GM21390 (cell line): ENCODE measurements around the gene ATXN1.
A peak's percentile ranks its signal among the peaks of the same experiment; 100 is the strongest.
"Not testable (repeated sequence)": the region's sequence is repeated elsewhere in the genome, so short reads cannot be mapped to it uniquely, and the experiment has no call there.

Experiments
- ATAC-seq: cut with Tn5 transposase; IDR thresholded peaks from one replicate; pipeline ENCODE4 v1.9.1; 2021; ENCODE audit not compliant: unreplicated experiment

Gene ATXN1

GRCh38 chr6:16725145-16725864 is 36.0 kb downstream of the ATXN1 start:
- ATAC-seq = no peak

GRCh38 chr6:16723826-16724225 is 37.4 kb downstream of the ATXN1 start:
- ATAC-seq = no peak

DNA sequence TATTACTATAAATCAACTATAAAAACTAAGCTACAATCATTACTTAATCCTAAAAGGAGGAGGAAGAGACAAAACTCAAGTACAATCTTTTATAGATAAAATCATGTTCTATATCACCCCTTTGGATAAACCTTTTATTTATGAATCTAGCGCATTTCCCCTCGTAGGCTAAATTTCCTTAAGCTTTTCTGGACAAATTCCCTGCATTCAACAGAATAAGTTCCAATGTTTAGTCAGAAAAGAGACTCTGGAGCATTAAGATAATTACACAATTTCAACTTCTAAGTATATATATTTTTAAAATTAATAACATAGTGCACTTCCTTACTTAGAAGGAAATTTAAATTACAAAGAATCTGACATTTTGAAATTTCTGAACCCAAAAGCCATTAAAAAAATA is 37.9 kb downstream of the ATXN1 start:
- ATAC-seq = no peak

GRCh38 chr6:16722630-16723029 is 38.6 kb downstream of the ATXN1 start:
- no peak for ATAC-seq

DNA sequence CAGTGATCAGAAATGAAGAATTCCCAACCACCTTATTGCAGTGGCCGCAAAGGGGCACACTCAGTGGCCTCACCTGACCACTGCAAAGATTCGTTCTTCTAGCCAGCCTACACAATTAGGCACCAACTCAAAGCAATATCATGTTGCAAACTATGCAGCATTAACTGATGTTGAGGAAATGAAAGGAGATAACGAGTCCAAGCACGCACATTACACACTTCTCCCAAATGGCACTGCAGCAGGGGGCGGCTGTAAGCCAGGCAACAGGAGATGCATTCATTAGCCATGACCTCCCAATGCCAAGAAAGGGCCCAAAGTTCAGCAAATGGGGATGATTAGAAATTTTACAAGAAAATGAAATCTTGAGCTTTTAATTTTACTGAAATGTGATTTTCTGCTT is 39.3 kb downstream of the ATXN1 start:
- no peak for ATAC-seq

GRCh38 chr6:16720861-16721260 is 40.4 kb downstream of the ATXN1 start:
- no peak for ATAC-seq

GRCh38 chr6:16719488-16719887 is 41.8 kb downstream of the ATXN1 start:
- ATAC-seq = no peak

GRCh38 chr6:16718356-16718755 is 42.9 kb downstream of the ATXN1 start:
- ATAC-seq = no peak

- no peak for ATAC-seq
These were observed 43.9 kb downstream of the ATXN1 start for GRCh38 chr6:16717275-16717942.

- ATAC-seq = no peak
These were observed 44.9 kb downstream of the ATXN1 start for GRCh38 chr6:16716321-16716858.

DNA sequence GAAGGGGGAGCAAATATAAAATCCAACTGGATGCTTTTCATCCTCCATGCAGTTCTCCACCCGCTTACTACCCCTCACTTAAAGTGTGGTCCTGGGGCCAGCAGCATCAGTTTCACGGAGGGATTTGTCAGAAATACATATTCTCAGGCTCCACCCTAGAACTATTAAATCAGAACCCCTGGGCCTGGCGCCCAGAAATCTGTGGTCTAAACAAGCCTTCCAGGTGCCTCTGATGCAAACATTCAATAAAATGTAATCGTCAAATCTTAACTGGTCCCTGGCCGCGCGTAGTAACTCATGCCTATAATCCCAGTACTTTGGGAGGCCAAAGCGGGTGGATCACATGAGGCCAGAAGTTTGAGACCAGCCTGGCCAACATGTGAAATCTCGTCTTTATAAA is 47.7 kb downstream of the ATXN1 start:
- ATAC-seq = no peak

- ATAC-seq = peak; percentile 36
These were observed 48.3 kb downstream of the ATXN1 start for GRCh38 chr6:16712931-16713484.

- peak; percentile 75 for ATAC-seq
These were observed 48.9 kb downstream of the ATXN1 start for GRCh38 chr6:16712255-16712930.

DNA sequence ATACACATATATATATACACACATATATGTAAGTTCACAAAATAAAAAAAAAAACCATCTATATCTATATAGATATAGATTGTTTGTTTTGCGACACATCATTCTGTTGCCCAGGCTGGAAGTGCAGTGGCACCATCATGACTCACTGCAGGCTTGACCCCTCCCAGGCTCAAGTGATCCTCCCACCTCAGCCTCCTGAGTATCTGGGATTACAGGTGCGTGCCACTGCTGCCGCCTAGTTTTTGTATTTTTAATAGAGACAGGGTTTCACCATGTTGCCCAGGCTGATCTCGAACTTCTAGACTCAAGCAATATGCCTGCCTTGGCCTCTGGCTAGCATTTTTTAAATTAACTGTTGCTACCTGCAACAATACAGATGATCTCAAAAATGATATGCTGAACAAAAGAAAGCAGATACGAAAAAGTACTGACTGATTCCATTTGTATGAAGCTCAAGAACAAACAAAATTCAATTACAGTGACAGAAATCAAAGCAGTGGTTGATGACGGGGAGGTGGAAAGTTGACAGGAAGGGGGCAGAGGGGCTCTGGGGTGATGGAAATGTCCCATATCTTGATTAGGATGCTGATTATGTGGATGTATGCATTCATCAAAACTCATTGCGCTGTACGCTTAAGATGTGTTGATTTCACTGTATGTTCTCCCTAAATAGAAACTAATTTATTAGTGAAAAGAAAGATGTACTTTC is 49.6 kb downstream of the ATXN1 start:
- ATAC-seq = no peak

GRCh38 chr6:16706911-16707783 is 54.1 kb downstream of the ATXN1 start:
- ATAC-seq = no peak

- ATAC-seq = not testable (repeated sequence)
These were observed 54.8 kb downstream of the ATXN1 start for GRCh38 chr6:16706491-16706890.

DNA sequence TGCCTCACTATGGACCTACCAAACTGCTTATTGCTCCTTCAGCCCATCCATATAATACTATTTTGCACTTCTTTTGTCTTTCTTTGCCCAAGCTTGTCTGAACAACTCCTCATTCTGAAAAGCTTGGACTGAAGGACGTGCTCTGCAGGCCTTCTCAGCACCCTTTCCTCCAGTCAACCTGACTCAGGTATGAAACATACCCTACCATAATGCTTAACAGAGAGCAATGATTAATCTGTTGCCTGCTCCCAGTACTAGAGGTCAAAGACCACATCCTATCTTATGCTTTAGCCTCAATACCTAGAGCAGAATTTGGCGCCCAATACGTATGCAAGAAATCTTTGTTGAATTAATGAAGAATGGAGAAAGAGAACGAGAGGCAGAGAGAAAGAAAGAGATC is 55.2 kb downstream of the ATXN1 start:
- no peak for ATAC-seq

DNA sequence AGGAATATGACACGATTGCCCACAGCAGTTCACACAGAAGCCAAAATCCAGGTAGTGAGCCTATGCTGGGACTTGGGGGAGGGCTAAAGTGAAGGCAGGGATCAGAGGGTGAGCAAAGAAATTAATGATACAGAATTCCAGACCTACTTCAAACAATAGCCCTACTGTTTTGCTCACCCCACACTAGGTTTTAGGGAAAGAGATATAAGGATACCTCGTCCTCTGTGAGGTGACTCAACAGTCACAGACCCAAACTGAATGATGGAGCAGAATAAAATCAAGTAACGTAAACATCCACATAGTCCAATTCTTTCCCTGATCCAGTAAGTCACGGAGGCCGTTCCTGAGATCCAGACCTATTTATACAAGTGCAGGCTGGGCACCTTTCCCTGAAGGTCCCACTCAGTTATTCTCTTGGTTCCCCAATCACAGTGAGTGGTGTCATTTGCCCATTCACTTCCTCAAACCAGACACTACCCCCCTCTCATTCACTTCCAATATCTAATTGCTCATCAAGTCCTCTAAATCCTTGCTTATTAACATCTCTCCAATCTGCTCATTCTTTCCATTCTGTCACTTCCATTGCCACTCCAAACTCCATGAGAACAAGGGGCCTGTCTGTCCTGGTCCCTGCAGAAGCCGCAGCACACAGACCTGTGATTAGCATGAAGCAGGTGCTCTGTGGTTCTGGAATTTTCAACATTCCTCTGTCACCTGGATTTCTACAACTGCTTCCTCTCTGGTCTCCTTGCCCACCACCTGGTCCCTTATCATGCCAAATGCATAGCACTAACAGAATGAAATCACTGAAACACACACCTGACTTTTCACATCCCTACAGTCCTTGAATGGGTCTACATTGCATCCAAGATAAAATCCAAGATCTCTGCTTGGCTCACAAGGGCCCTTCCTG is 55.9 kb downstream of the ATXN1 start:
- no peak for ATAC-seq
